Measurements from ENCODE around the gene ZNF516.
A peak's percentile ranks its signal among the peaks of the same experiment; 100 is the strongest.

The ZNF516 gene

GRCh38 chr18:76354348-76354747 lies 140.7 kb downstream of the ZNF516 start:
- TF ChIP-seq FOXP2 (optimal IDR thresholded peaks at IDR 0.05; ENCODE audit: borderline replicate concordance, extremely low read depth, extremely low read length, insufficient read depth) (no peak), SIN3A (IDR thresholded peaks at IDR 0.05; ENCODE audit: borderline replicate concordance, insufficient read depth, low read length) (no peak)

- TF ChIP-seq REST (IDR thresholded peaks at IDR 0.05; ENCODE audit: insufficient read depth in 1 of 2, low read depth in 2 of 2, low read length in 2 of 2): no peak
Observed at GRCh38 chr18:76353500-76353899, 141.5 kb downstream of the ZNF516 start.

GRCh38 chr18:76353046-76353445 lies 142.0 kb downstream of the ZNF516 start:
- no peak for TF ChIP-seq POLR2AphosphoS5 (IDR thresholded peaks at IDR 0.05; ENCODE audit: low read depth, low read length)
- TF ChIP-seq REST (IDR thresholded peaks at IDR 0.05; ENCODE audit: insufficient read depth in 1 of 2, low read depth in 2 of 2, low read length in 2 of 2): no peak
- no peak for TF ChIP-seq FOXP2 (optimal IDR thresholded peaks at IDR 0.05; ENCODE audit: borderline replicate concordance, extremely low read depth, extremely low read length, insufficient read depth)
- TF ChIP-seq TAF1 (IDR thresholded peaks at IDR 0.05; ENCODE audit: borderline replicate concordance, insufficient read depth, low read length): no peak
- TF ChIP-seq SIN3A (IDR thresholded peaks at IDR 0.05; ENCODE audit: borderline replicate concordance, insufficient read depth, low read length): no peak

GRCh38 chr18:76351961-76352581 lies 143.0 kb downstream of the ZNF516 start:
- TF ChIP-seq SIN3A (IDR thresholded peaks at IDR 0.05; ENCODE audit: borderline replicate concordance, insufficient read depth, low read length): no peak
- no peak for TF ChIP-seq TAF1 (IDR thresholded peaks at IDR 0.05; ENCODE audit: borderline replicate concordance, insufficient read depth, low read length)
- TF ChIP-seq POLR2AphosphoS5 (IDR thresholded peaks at IDR 0.05; ENCODE audit: low read depth, low read length): no peak
- TF ChIP-seq FOXP2 (optimal IDR thresholded peaks at IDR 0.05; ENCODE audit: borderline replicate concordance, extremely low read depth, extremely low read length, insufficient read depth): peak; percentile 100
- 0 out of 4 replicates have a peak, but pooled peaks of 1 of the 2 experiments have one; percentile 11 for TF ChIP-seq REST (IDR thresholded peaks at IDR 0.05; ENCODE audit: insufficient read depth in 1 of 2, low read depth in 2 of 2, low read length in 2 of 2)

- TF ChIP-seq SIN3A (IDR thresholded peaks at IDR 0.05; ENCODE audit: borderline replicate concordance, insufficient read depth, low read length) (no peak), TAF1 (IDR thresholded peaks at IDR 0.05; ENCODE audit: borderline replicate concordance, insufficient read depth, low read length) (no peak), REST (IDR thresholded peaks at IDR 0.05; ENCODE audit: insufficient read depth in 1 of 2, low read depth in 2 of 2, low read length in 2 of 2) (no peak), POLR2AphosphoS5 (IDR thresholded peaks at IDR 0.05; ENCODE audit: low read depth, low read length) (no peak), FOXP2 (optimal IDR thresholded peaks at IDR 0.05; ENCODE audit: borderline replicate concordance, extremely low read depth, extremely low read length, insufficient read depth) (no peak)
Observed at GRCh38 chr18:76350134-76351025, 144.7 kb downstream of the ZNF516 start.
